Measurements from ENCODE around the gene SYNJ2BP. TPM values are rescaled to one million over a fixed set of nuclear protein-coding genes. Genes with fewer than 3 reads are reported as not detected.
"Not testable (repeated sequence)": the region's sequence is repeated elsewhere in the genome, so short reads cannot be mapped to it uniquely, and the experiment has no call there.

The SYNJ2BP gene
- total RNA-seq, 1 donor from 2014 or later = 25.9 TPM

GRCh38 chr14:70403335-70403734, 13.6 kb downstream of the SYNJ2BP start:
- not testable (repeated sequence) for H3K27ac Mint-ChIP-seq; H3K9me3 Mint-ChIP-seq; H4K20me1 ChIP-seq (ENCODE audit: low read depth); H3K4me3 ChIP-seq; H3K27me3 ChIP-seq; H3K4me1 Mint-ChIP-seq; H3K27ac ChIP-seq; H2AFZ ChIP-seq (replicated peaks); H3K4me2 ChIP-seq; H3K9ac ChIP-seq; H3K36me3 ChIP-seq; H3F3A ChIP-seq (ENCODE audit: low read depth); H3K4me1 ChIP-seq; H3K27me3 Mint-ChIP-seq (ENCODE audit: insufficient read depth, low read depth); H3K4me3 Mint-ChIP-seq; H3K9me3 ChIP-seq (ENCODE audit: low read depth)
- peak; percentile 66 for TF ChIP-seq CTCF (IDR thresholded peaks at IDR 0.05)
- H3K36me3 Mint-ChIP-seq = peaks cover 16% of the 10 kb centered on the region
- DNase-seq (ENCODE audit: low spot score) = peak; percentile 18
- H3K79me2 ChIP-seq (ENCODE audit: low read depth) = peaks cover 15% of the 10 kb centered on the region

DNA sequence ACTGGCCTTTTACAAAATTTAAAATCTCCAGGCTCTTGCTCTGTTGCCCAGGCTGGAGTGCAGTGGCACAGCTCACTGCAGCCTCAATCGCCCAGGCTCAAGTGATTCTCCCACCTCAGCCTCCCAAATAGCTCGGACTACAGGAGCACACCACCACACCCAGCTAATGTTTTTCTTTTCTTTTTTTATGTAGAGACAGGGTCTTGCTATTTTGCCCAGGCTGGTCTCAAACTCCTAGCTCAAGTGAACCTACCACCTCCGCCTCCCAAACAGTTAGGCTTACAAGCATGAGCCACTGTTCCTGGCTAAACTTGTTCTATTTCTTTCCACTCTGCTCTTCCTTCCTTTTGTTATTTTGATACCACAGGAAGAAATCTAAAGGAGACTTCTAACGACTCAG, 15.2 kb downstream of the SYNJ2BP start:
- Histone ChIP-seq H3K9me3 (ENCODE audit: low read depth) (no peaks in the 10 kb centered on the region), H3K36me3 (no peaks in the 10 kb centered on the region), H3K4me1 (no peaks in the 10 kb centered on the region), H2AFZ (replicated peaks) (no peak overlapping the region), H4K20me1 (ENCODE audit: low read depth) (no peaks in the 10 kb centered on the region), H3K9ac (no peak overlapping the region), H3K27ac (no peak overlapping the region), H3K4me2 (no peak overlapping the region), H3F3A (ENCODE audit: low read depth) (peaks cover 5% of the 10 kb centered on the region), H3K79me2 (ENCODE audit: low read depth) (peaks cover 8% of the 10 kb centered on the region), H3K4me3 (no peak overlapping the region), H3K27me3 (no peaks in the 10 kb centered on the region)
- Mint-ChIP-seq H3K4me1 (no peaks in the 10 kb centered on the region), H3K36me3 (peaks cover 10% of the 10 kb centered on the region), H3K4me3 (no peak overlapping the region), H3K9me3 (no peaks in the 10 kb centered on the region), H3K27ac (no peak overlapping the region), H3K27me3 (ENCODE audit: insufficient read depth, low read depth) (peaks cover 4% of the 10 kb centered on the region)
- DNase-seq (ENCODE audit: low spot score) = no peak
- TF ChIP-seq EZH2phosphoT487 (IDR thresholded peaks at IDR 0.05) (no peak), EZH2 (IDR thresholded peaks at IDR 0.05) (no peak), CTCF (IDR thresholded peaks at IDR 0.05) (no peak)

DNA sequence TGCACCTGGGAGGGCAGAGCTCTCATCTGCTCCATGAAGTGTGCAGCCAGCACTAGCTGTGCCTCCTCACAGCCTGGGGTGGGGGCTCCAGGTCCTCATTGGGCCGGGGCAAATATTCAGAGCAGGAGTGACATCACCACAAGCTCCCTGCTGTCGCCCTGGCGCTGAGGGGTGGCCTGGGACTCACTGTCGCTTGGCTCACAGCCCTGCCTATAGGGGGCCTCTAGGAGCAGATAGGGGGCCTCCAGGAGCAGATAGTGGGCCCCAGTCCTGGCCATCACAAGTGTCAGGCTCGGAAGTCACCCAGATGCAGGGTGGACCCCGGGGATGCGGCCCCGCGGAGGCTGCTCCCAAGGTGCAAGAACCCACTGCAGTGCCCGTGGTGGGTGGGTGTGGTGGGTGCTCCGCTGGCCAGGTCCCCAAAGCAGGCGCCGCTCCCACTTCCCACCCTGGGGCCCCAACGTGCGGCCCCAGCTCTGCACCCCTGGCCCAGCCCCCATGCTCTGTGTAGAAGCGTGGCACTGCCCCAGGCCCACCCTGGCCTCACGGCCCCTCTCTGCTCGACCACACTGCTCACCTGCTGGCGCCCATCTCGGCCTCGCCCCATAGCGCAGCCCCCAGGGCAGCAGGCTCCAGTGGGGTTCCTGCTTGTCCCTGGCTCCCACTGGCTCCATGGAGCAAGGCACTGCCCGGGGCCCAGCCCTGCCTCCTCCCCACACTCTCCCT, 18.0 kb downstream of the SYNJ2BP start:
- Histone ChIP-seq H3F3A (ENCODE audit: low read depth) (peaks cover 4% of the 10 kb centered on the region), H3K79me2 (ENCODE audit: low read depth) (no peaks in the 10 kb centered on the region), H3K9me3 (ENCODE audit: low read depth) (no peaks in the 10 kb centered on the region), H2AFZ (replicated peaks) (no peak overlapping the region), H4K20me1 (ENCODE audit: low read depth) (no peaks in the 10 kb centered on the region), H3K36me3 (no peaks in the 10 kb centered on the region), H3K9ac (no peak overlapping the region), H3K4me3 (no peak overlapping the region), H3K4me2 (no peak overlapping the region), H3K27me3 (no peaks in the 10 kb centered on the region), H3K27ac (no peak overlapping the region), H3K4me1 (no peaks in the 10 kb centered on the region)
- Mint-ChIP-seq H3K4me1 (no peaks in the 10 kb centered on the region), H3K4me3 (no peak overlapping the region), H3K36me3 (peaks cover 9% of the 10 kb centered on the region), H3K27ac (no peak overlapping the region), H3K27me3 (ENCODE audit: insufficient read depth, low read depth) (peaks cover 4% of the 10 kb centered on the region), H3K9me3 (no peaks in the 10 kb centered on the region)
- DNase-seq (ENCODE audit: low spot score) = no peak
- TF ChIP-seq EZH2phosphoT487 (IDR thresholded peaks at IDR 0.05) (no peak), EZH2 (IDR thresholded peaks at IDR 0.05) (no peak)

- no peak for DNase-seq (ENCODE audit: low spot score)
- Histone ChIP-seq H3K4me2 (no peak overlapping the region), H3K36me3 (no peaks in the 10 kb centered on the region), H3K27me3 (no peaks in the 10 kb centered on the region), H3F3A (ENCODE audit: low read depth) (no peaks in the 10 kb centered on the region), H3K9me3 (ENCODE audit: low read depth) (no peaks in the 10 kb centered on the region), H3K9ac (no peak overlapping the region), H3K4me3 (no peak overlapping the region), H3K79me2 (ENCODE audit: low read depth) (peaks cover 5% of the 10 kb centered on the region), H2AFZ (replicated peaks) (no peak overlapping the region), H4K20me1 (ENCODE audit: low read depth) (no peaks in the 10 kb centered on the region), H3K27ac (no peak overlapping the region), H3K4me1 (no peaks in the 10 kb centered on the region)
- no peaks in the 10 kb centered on the region for H3K4me1 Mint-ChIP-seq
- no peaks in the 10 kb centered on the region for H3K9me3 Mint-ChIP-seq
- peaks cover 4% of the 10 kb centered on the region for H3K27me3 Mint-ChIP-seq (ENCODE audit: insufficient read depth, low read depth)
- TF ChIP-seq EZH2phosphoT487 (IDR thresholded peaks at IDR 0.05) (no peak), CTCF (IDR thresholded peaks at IDR 0.05) (no peak), EZH2 (IDR thresholded peaks at IDR 0.05) (no peak)
- H3K27ac Mint-ChIP-seq = no peak overlapping the region
- peaks cover 9% of the 10 kb centered on the region for H3K36me3 Mint-ChIP-seq
- no peak overlapping the region for H3K4me3 Mint-ChIP-seq
Measured at GRCh38 chr14:70398280-70398679, 18.6 kb downstream of the SYNJ2BP start.
